Right cardiac atrium (tissue), 5 donors: Measurements from ENCODE around the gene VTI1A. TPM values are rescaled to one million over a fixed set of nuclear protein-coding genes. Genes with fewer than 3 reads are reported as not detected.

Experiments used
- ATAC-seq, 2 donors: fragments of 200-7000 bp; cut with Tn5 transposase; one replicate each; pipeline versions ENCODE4 v1.8.0 to v1.9.1; 2020; ENCODE audit warnings: moderate library complexity in 2 of 2, mild to moderate bottlenecking in 1 of 2
- DNase-seq, 3 donors: peaks; one replicate each; pipeline ENCODE4 v3.0.0-alpha.2; 2020
- H3K27ac ChIP-seq: one replicate; pipeline ENCODE4 v1.5.1; 2013; ENCODE audit warnings: mild to moderate bottlenecking, low read length, control low read depth, moderate library complexity
- H3K27me3 ChIP-seq: one replicate; pipeline ENCODE4 v1.6.1; 2013; ENCODE audit not compliant: control insufficient read depth, insufficient read depth
- H3K4me1 ChIP-seq: one replicate; pipeline ENCODE4 v1.6.1; 2013; ENCODE audit warnings: low read length; ENCODE audit not compliant: control insufficient read depth, insufficient read depth
- H3K4me3 ChIP-seq: one replicate; pipeline ENCODE4 v1.5.1; 2013; ENCODE audit warnings: low read length, control low read depth
- H3K9me3 ChIP-seq: one replicate; pipeline ENCODE4 v1.6.1; 2013; ENCODE audit warnings: low read length; ENCODE audit not compliant: control insufficient read depth
- WGBS: extraction: QIAGEN DNeasy Blood & Tissue Kit; methylation state at CpG from one replicate; pipeline ENCODE4 v1.1.7; 2013; 5-methylcytosine and 5-hydroxymethylcytosine counted together
- intact Hi-C, 4 donors: fragments of 100-400 bp; cut with DNase I; formaldehyde crosslinking; loops; one replicate each; pipeline versions ENCODE4 v1.11.0 to v1.14.0; 2022 to 2023
- polyA plus RNA-seq: library from polyadenylated mRNA; stranded (reverse); fragments of 200-250 nt; gene quantifications from one replicate; pipeline ENCODE4 v1.2.3, GENCODE V29; 2013
- total RNA-seq, 4 donors: library from RNA; stranded (reverse); fragmentation: NEBNext Ultra II Directional; extraction: Animal tissue kit (Norgen Biotek cat#: 25700); gene quantifications; one replicate each; pipeline ENCODE4 v1.2.1, GENCODE V29; 2021
- donor health status: healthy with polysubstance abuse.
- donor health status: DM: no; HTN: yes; CAD: no.
- donor health status: DM: no; HTN: no; CAD: no.
- donor health status: DM: no; HTN: yes; CAD: no; lungs with severe emphysema.
- donor health status: DM: yes; HTN: yes; CAD: no.

Gene VTI1A
- total and polyA plus RNA-seq, 5 donors: 9.1 to 22.5 (median 19.7) TPM

DNA sequence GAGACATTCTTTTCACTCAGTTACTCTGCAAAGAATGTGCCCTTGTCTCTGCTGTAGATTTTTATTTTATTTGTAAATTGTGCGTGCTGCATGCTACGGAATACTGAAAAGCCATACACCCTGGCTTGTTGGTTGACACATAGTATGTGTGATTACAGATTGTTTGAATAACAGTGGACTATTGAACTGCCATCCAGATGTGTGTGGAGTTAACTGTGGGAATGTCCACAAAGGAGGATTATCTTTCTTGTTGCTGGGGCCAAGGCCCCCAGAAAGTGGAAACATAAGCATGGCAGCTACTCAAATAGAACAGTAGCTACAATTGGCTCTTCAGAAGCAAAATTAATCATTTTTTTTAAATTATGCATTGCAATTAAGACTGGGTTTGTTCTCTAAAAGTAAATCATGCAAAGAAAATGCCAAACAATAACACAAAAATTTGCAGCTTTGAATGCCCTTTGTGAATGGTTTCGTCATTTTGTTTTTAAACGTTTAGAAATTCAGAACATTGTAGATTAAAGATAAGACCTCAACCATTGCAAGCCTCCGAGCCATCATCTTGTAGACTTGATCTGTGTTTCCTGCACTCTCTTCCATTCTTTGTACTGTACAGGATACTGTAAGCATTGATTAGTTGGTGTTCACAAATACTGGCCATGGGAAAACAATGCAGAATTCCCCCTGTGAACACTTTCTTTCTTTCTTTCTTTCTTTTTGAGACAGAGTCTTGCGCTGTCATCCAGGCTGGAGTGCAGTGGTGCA, 292.8 kb downstream of the VTI1A start:
- Histone ChIP-seq H3K27ac (no peak overlapping the region), H3K4me1 (no peaks in the 10 kb centered on the region), H3K27me3 (no peaks in the 10 kb centered on the region), H3K4me3 (no peak overlapping the region), H3K9me3 (no peaks in the 10 kb centered on the region)
- DNase-seq (no peak), ATAC-seq (no peak)
- 82% methylated on average over 5 of the region's 6 CpGs for WGBS
- intact Hi-C loops: no loop called here

DNA sequence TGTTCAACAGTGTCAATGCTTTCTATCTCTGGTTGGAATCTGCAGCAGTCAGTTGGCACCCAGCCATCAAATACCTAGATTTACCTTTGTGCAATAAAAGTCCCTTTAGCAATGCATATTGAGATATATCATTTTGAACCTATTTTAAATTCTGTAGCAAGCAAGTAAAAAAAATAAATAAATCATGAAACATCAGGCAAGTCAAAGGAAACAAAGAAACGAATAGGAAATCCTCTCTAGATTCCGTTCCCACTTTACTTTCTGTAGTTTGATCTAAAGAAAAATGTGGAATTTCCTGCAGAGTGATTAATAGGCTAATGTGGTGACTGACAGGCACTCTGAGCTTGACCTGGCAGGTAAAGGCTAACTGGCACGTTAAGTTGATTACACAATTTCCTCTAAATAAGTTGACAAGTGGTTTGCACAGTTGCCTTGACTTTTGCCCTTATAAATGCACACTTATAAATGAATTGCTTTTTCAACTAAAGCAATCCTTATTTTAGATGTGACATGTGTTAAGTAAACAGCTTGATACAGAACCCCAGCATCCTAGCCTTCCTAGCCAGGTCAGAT, 294.9 kb downstream of the VTI1A start:
- WGBS: 55% methylated on average over 3 of the region's 3 CpGs
- no peak for ATAC-seq
- Histone ChIP-seq H3K27me3 (no peaks in the 10 kb centered on the region), H3K27ac (no peak overlapping the region), H3K4me1 (no peaks in the 10 kb centered on the region), H3K9me3 (no peaks in the 10 kb centered on the region), H3K4me3 (no peak overlapping the region)
- intact Hi-C loops: no loop called here
- no peak for DNase-seq

DNA sequence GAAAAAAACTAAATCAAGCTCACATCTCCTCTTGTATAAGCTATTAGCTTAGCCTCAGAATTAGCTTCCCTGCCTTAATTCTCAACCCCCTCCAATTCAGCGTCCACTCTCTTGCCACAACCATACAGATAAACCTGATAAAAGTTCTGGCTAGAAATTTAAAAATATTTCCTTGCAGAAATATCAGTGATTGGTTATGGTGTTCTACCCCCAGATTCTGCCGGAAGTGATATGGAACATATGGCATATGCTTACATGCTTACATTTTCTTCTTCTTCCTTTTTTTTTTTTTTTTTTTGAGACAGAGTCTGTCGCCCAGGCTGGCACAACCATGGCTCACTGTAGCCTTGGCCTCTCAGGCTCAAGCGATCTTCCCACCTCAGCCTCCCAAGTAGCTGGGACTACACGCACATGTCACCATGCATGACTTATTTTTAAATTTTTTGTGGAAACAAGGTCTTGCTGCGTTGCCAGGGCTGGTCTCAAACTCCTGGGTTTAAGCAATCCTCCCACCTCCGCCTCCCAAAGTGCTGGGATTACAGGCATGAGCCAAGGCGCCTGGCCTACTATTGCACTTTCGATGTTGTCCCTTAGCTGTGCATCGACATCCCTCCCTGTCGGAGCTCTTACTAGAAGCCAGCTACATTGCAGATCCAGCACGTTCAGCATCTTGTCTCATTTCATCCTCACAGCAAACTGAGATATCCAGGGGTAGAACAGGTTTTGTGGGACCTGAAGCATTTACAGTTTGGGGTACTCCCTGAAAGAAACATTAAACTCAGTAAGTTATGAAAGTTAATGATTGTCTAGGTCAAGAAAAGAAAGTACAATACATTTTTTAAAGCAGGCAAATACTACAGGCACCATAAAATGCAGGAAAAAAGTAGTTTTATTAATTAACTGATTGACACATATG, 297.4 kb downstream of the VTI1A start:
- intact Hi-C loops: no loop called here
- H3K4me3 ChIP-seq: no peak overlapping the region
- ATAC-seq (no peak), DNase-seq (no peak)
- no peaks in the 10 kb centered on the region for H3K4me1 ChIP-seq
- H3K27me3 ChIP-seq: no peaks in the 10 kb centered on the region
- H3K9me3 ChIP-seq: no peaks in the 10 kb centered on the region
- H3K27ac ChIP-seq: no peak overlapping the region
- WGBS: 93% methylated on average over 12 of the region's 12 CpGs

DNA sequence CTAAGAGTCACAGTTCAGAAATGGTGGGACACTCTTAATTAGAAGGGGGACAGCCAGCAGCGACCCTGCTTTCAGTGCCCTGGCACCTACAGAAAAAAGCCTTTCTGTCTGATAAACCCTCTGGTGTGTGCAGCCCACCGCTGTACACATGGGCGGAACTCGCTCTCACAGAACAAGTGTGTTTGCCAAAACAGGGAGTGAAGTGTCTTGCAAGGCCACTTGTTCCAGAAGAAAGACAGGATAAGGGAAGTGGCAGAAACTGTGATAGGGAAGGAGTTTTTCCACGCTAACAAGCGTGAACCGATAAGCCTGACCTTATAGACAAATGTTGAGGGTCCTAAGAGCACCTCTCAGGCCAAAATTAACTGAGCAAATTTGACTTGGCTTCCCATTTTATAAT, 299.3 kb downstream of the VTI1A start:
- peak in 1 of 3 donors; percentile 52 for DNase-seq
- ATAC-seq: peak; percentile 77 to 80
- no peaks in the 10 kb centered on the region for H3K9me3 ChIP-seq
- H3K27me3 ChIP-seq: no peaks in the 10 kb centered on the region
- no peaks in the 10 kb centered on the region for H3K4me1 ChIP-seq
- no peak overlapping the region for H3K4me3 ChIP-seq
- no peak overlapping the region for H3K27ac ChIP-seq
- WGBS: 44% methylated on average over 7 of the region's 7 CpGs
- intact Hi-C loops: no loop called here

DNA sequence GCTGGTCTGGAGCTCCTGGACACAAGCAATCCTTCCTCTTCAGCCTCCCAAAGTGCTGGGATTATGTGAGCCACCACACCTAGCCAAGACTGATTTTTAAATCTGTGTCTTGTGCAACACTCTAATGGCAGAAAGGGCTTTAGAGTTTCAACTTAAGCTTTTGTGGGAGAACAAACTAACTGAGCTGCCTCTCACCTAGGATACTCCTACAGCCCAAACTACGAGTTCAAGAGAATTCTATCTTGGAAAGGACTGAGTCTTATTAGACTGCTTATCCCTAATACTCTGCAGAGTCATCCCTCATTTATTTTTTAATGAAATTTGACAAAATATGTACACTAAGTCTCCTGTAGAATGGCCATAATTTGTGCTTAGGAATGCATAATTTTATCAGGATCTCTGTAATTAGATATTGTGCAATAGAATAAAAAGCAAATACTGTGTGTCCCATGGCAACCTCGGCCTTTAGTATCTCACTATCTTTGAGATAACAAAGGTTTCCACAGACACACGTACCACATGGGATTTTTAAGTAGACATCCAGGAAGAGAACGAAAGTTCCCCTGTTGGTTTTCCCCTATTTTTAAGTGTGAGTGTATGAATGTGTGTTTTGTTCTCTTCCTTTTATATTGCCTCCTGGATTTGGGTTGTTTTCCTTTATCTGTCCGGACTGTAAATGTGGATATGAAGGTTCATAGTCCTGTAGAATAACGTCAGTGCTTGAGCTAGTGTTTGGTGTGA, 303.6 kb downstream of the VTI1A start:
- ATAC-seq: no peak
- intact Hi-C loops: no loop called here
- Histone ChIP-seq H3K9me3 (no peaks in the 10 kb centered on the region), H3K27ac (no peak overlapping the region), H3K4me3 (no peak overlapping the region), H3K27me3 (no peaks in the 10 kb centered on the region), H3K4me1 (no peaks in the 10 kb centered on the region)
- DNase-seq: no peak
- WGBS: 63% methylated on average over 6 of the region's 6 CpGs

DNA sequence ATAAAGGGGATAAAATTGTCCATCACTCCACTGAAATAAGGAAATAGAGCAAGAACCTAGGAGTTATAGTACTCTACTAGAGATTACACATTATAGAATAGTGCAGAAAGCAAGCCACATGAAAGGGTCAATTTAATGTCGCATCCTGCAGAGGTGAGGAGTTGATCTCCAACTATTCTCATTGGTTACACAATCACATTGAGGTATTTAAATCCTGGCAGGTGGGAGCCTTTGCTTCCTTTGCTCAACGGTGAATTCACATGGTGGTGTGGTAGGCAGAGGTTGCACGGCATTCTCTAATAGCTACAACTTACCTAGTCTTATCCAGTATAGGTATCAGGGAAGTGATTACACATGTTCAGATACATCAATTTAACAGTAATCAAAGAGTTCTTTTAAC, 304.6 kb downstream of the VTI1A start:
- no peaks in the 10 kb centered on the region for H3K9me3 ChIP-seq
- no peaks in the 10 kb centered on the region for H3K4me1 ChIP-seq
- no peak for DNase-seq
- H3K27me3 ChIP-seq: no peaks in the 10 kb centered on the region
- intact Hi-C loops: no loop called here
- H3K27ac ChIP-seq: no peak overlapping the region
- no peak overlapping the region for H3K4me3 ChIP-seq
- ATAC-seq: no peak
- WGBS: 98% methylated on average over 3 of the region's 3 CpGs

DNA sequence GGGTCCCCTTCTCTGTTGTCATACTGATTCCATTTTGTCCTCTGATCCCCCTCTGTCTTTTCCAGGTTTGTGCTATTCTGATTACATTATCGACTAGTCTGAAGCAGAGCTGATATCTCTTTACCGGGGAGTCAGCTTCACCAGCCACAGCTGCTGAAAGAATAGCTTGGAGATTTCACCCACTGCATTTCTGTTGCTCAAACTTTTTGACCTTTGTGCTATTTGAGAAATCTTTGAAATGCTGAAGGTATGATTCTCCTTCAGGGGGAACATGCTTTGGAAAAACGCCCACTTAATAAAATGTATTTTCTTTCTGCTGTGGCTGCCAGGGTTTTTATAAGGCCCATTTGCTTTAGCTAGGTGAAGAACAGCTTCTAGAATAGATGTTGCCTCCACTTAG, 305.3 kb downstream of the VTI1A start:
- Histone ChIP-seq H3K27me3 (no peaks in the 10 kb centered on the region), H3K9me3 (no peaks in the 10 kb centered on the region), H3K4me1 (no peaks in the 10 kb centered on the region), H3K4me3 (no peak overlapping the region), H3K27ac (no peak overlapping the region)
- intact Hi-C loops: no loop called here
- DNase-seq (no peak), ATAC-seq (no peak)
- WGBS: 88% methylated on average over 3 of the region's 3 CpGs

DNA sequence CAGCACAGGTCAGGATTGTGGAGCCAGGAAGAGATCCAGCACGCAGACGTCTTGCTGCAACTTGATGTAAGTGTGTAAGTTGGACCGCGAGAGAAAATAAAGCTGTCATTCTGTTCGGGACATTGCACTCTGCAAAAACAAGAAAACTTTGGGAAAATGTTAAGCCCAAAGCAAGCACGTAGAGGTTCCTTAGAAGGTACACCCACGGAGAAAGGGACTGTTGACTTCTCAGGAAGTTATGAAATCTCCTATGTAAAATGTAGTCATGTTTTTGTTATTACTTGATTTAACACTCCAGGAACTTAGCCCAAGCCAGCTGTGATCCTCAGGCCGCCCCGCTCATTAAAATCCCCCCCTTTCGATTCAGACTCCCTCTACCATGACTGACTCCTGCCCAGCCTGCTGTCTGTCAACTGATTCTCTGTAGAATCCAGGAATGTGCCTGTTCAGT, 307.0 kb downstream of the VTI1A start:
- DNase-seq (no peak), ATAC-seq (peak in 1 of 2 donors; percentile 44)
- H3K4me1 ChIP-seq: no peaks in the 10 kb centered on the region
- 63% methylated on average over 10 of the region's 10 CpGs for WGBS
- no peaks in the 10 kb centered on the region for H3K27me3 ChIP-seq
- no peak overlapping the region for H3K4me3 ChIP-seq
- intact Hi-C loops: no loop called here
- H3K27ac ChIP-seq: no peak overlapping the region
- no peaks in the 10 kb centered on the region for H3K9me3 ChIP-seq

DNA sequence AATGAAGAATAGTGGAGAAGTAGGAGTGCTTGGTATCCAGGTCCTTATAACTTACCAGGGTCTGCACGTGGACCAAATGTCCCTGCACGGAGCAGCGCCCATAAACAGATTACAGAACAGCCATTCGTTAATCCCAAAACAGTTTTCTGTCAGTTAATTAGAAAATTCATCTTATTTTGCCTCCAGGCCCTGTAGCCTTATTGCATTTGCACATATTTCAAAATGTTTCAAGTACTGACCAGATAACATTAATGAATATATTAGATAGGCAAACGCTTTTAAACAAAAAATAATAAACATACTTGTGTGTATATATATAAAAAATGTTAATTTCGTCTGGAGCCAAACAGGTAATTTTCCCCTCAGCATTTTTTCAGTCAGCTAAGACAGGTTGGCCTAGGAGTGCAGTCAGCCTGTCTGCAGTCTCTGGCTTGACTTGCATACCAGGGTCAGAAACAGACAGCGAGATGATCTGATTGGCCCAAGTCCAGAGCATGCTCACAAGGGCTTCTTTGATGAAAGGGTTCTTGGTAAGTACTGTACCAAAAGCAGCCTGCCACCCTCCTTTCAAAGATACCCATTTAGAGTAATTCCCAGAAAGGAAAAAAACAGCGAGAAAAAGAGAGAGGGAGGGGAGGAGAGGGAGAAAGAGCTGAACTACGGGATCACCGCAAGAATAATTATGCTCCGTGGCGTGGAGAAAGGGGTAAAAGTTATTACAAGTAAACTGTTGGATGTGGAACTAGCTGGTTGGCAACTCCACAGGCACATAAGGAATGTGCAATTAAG, 308.6 kb downstream of the VTI1A start:
- Histone ChIP-seq H3K4me1 (no peaks in the 10 kb centered on the region), H3K27ac (no peak overlapping the region), H3K27me3 (no peaks in the 10 kb centered on the region), H3K9me3 (no peaks in the 10 kb centered on the region), H3K4me3 (no peak overlapping the region)
- WGBS: 82% methylated on average over 12 of the region's 12 CpGs
- DNase-seq: no peak
- intact Hi-C loops: no loop called here
- no peak for ATAC-seq

DNA sequence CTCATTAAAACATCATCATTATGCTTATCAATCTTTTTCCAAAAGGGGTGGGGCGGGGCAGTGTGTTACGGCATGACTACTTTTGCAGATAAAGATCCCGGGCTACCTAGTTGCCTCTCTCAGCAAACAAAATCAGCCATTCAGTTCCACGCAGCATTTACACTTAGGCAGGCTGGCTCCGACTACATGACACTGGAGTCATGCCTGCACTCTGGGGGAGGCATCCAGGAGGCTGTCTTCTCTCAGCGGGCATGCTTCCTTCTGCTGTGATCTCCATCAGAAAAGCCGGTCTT, 309.2 kb downstream of the VTI1A start:
- H3K4me3 ChIP-seq: no peak overlapping the region
- intact Hi-C loops: no loop called here
- DNase-seq (no peak), ATAC-seq (no peak)
- H3K9me3 ChIP-seq: no peaks in the 10 kb centered on the region
- H3K27ac ChIP-seq: no peak overlapping the region
- no peaks in the 10 kb centered on the region for H3K4me1 ChIP-seq
- no peaks in the 10 kb centered on the region for H3K27me3 ChIP-seq
- 79% methylated on average over 7 of the region's 7 CpGs for WGBS
